Stimulated activated CD4-positive, alpha-beta T cell treated with anti-CD3 and anti-CD28 coated beads, Interleukin-4, amount 100 ng/mL, for 1 hour (primary cell): Measurements from ENCODE around the gene IL1R1.
A peak's percentile ranks its signal among the peaks of the same experiment; 100 is the strongest.
"Not testable (repeated sequence)": the region's sequence is repeated elsewhere in the genome, so short reads cannot be mapped to it uniquely, and the experiment has no call there.

Experiments used
- DNase-seq: peaks from one replicate; pipeline ENCODE4 v3.0.0-alpha.2; 2020

IL1R1 gene, protein sequence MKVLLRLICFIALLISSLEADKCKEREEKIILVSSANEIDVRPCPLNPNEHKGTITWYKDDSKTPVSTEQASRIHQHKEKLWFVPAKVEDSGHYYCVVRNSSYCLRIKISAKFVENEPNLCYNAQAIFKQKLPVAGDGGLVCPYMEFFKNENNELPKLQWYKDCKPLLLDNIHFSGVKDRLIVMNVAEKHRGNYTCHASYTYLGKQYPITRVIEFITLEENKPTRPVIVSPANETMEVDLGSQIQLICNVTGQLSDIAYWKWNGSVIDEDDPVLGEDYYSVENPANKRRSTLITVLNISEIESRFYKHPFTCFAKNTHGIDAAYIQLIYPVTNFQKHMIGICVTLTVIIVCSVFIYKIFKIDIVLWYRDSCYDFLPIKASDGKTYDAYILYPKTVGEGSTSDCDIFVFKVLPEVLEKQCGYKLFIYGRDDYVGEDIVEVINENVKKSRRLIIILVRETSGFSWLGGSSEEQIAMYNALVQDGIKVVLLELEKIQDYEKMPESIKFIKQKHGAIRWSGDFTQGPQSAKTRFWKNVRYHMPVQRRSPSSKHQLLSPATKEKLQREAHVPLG

DNA sequence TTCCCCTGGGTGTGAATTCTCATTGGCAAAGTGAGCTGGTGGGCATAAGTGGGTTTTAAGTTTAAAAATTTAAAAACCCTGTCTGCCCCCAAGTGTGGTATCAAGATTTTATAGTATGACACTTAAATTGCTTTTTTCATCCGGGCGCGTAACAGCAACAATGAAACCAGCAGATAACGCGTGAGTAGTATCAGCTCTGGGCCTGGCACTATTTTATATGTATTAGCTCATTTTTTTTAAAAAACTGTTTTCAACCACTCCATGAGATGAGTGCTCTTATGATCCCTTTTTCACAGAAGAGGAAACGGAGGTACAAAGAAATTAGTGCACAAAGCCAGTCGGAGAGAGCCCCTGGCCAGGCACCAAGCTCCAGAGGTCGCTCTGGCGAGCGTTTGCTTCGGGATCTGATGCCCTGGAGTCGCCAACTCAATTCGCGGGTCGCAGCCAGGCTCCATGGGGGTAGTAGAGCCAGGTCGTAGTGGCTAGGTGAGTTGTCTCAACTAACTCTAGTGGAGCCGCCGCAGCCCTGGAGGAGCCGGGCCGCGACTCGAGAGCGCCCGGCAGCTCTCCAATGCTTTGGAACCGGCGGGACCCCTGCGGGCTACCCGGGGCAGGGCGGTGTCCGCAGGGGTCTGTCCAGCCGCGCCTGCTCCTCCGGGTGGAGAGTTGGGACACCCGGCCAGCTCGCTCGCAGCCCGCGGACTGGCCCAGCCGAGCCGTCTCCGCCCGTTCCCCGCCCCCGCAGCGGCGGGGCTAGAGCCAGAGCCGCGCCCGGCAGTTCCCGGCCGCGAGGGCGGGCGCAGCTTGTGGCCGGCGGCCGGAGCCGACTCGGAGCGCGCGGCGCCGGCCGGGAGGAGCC is at the start of gene IL1R1:
TSS of gene IL1R1 (plus strand) at position 777 of the 859 bp plus-strand sequence. CDS start 14,979 bp downstream, outside the sequence.
- DNase-seq: peak; percentile 40

DNA sequence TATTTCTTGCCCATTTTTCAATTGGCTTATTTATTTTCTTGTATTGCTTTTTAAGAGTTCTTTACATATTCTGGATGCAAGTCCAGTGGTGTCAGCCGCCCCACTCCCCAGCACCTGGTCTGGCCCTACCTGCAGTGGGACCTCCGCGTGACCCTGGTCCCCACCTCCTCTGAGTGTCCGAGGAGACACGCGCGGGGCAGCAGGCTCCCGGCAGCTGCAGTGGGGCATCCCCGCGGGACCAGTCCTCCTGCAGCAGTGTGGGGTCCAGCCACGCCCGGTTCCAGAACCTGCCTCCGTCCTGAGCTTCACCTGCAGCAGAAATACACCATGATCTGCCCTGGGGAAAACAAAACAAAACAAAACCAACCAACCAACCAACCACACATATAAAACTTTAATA is 48.9 kb upstream of the IL1R1 start:
- no peak for DNase-seq

DNA sequence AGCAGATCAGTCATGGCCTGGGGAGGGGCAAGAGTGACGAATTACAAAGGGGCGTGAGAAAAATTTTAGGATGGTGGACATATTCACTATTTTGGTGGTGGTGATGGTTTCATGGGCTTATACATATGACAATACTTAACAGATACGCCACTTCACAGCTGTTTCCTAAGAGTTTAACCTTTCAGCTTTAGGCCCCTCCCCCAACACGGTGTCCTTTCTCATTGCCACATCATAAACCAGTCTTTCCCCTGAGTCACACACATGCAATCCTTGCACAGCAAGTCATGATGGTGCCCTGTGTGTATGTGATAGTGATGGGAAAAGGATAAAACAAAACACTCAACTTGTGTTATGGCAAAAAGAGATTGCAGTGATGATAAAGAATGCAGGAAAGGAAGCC is 47.6 kb upstream of the IL1R1 start:
- peak; percentile 31 for DNase-seq

DNA sequence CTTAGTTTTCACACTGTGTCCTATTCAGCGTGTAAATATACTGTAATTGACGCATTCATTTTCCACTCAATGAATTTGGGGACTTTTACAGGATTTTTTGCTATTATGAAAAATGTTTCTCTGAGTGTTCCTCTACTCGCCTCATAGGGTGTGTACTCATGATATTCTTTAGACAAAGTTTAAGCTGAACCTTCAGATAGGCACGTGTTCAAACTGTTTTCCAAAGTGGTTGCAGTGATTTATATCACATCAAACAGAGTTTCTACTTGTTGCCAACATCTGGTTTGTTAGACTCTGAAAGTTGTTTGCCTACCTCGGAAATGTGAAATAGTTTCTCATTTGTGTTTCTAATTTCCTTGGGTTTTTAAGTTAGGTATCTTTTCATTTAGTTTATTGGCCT is 46.4 kb upstream of the IL1R1 start:
- DNase-seq: no peak

DNA sequence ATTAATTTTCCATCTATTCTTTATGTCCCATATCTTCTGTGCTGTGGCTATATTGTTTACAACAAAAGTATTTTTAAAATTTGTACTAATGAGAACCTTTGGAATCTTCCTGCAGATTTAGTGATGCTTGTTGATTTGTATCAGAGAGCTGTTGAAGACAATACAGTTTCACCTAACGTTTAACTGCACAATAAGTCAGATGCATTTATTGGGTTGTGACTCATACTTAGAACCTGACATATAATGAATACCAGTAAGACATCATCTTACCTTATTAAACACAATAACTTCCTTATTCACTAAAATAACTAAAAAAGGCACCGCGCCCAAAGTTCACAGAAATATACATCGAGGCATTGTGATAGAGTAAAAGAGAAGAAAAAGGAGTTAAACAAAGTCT is 43.8 kb upstream of the IL1R1 start:
- DNase-seq: no peak

DNA sequence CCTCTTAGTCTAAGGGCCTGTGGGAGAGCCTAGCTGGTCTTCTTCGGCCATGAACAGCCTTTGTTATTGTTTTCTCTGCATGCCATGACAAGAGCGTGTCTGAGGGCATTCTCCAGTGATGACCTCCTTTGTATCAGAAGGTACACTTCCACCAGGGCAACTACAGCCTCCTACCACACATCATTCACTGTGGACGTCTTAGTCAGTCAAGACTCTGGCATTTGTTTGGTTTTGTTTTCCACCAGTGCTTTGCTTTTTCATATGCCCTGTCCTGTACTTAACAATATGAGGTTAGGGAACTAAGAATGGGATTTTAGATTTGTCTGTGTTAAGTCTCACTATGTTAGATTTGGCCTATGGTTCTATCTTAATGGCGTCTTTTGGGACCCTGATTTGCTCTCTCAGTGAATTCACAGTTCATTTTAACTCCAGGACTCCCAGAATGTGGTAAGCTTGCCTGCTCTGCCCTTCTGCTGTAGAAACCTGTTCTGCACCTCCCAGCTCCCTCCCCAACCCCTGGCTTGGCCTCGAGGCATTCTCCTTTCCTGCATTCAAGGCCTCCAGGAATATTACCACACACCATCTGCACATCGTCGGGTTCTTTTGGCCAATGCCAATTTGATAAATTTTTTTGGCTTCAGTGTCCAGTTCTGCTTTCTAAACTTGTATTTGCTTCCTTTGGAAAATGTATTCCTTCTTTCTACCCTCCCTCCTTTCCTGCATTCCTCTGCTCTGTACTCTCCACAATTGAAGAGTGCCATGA is 42.8 kb upstream of the IL1R1 start:
- no peak for DNase-seq

DNA sequence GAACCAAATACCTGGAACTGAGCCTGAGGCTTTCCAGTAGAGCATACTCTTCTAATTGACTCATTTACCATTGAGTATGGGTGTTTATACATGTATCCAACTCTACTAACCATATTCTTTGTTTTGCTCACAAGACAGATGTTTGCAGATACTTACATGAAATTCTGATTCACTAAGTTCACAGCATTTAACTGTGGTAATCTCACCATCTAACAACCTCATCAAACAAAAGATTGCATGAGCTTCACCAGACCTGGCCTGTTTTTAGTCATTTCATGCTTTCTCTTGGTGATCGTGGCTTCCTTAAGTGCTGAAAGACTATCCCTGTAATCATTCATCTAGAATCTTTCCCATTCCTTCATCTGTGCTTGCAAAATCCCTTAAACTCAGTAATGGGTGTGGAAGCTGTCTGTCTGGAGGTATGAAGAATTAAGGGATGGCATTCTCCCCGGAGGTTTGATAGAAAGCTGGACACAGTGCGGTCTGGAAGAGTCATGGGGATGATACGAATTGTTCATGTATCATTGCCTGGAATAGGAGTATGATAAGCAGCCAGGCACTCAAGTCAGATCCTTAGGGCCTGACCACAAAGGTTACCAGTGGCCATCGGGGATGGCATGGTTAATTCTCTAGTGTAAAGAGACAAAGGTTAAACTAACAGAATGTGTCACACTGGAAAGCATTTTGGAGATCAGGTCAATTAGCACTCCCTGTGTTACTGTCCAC is 42.0 kb upstream of the IL1R1 start:
- no peak for DNase-seq

DNA sequence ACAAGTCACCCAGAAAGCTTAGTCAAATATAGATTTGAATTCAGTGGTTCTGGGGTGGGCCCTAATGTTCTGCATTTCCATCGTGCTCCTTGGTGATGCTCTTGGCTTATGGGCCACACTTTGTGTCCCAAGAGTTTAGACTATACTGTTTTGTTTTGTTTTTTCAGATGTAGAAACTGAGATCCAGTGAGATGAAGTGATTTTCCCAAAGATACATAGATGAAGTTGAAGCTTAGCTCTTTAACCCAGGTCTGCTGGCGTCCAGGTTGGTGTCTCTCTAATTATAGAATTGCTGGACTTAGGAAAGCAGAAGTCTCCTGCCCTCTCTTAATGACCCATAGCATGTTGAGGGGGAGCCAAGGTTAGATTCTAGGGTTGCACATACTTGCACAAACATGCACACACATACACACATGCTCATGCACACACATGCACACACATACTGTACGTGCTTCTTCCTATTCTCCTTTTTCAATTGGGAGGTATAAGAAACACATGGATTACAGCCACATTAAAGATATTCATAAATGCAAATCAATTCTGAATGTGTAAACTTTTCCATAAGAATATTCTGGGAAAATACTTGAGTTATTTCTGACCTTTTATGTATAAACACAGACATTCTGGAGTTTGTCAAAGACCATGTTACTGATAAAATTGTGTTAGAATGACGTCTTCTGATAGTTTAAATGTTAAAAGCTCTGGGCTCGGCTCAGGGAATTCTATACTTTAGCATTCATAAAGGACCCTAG is 41.3 kb upstream of the IL1R1 start:
- no peak for DNase-seq

DNA sequence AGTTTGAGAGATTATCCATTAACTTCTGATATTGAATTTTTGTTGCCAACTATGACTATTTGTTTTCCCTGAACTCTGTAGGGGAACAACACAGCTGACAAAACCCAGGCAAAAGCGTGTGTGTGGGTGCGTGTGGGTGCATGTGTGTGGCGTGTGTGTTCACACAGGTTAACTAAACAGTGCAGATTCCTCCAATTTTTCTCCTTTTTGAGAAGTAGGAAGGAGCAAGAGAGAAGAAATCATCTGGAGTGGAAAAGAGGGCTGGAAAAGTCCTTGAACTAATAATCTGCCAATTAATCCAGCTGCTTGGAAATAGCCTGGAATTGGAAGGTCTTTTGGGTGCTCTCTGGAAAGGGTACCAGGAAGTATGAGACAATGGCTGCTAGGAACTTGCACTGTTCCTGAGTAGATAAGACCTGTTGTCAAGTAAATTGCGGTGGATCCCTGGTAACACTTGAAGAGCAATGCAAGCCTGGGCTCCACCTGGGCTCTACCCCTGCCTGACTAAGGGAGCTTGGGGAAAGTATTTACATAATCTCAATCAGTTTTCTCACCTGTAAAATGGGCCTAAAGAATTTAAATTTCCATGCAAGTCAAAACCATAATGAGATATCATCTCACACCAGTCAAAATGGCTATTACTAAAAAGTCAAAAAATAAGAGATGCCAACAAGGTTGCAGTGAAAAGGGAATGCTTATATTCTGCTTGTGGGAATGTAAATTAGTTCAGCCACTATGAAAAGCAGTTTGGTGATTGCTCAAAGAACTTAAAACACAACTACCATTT is 40.5 kb upstream of the IL1R1 start:
- DNase-seq: no peak

DNA sequence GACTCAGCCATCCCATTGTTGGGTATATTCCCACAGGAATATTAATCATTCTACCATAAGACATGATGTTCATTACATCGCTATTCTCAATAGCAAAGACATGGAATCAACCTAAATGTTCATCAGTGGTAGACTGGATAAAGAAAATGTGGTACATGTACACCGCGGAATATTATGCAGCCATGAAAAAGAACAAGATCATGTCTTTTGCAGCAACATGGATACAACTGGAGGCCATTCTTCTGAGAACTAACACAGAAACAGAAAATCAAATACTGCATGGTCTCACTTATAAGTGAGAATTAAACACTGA is 40.0 kb upstream of the IL1R1 start:
- DNase-seq: not testable (repeated sequence)

DNA sequence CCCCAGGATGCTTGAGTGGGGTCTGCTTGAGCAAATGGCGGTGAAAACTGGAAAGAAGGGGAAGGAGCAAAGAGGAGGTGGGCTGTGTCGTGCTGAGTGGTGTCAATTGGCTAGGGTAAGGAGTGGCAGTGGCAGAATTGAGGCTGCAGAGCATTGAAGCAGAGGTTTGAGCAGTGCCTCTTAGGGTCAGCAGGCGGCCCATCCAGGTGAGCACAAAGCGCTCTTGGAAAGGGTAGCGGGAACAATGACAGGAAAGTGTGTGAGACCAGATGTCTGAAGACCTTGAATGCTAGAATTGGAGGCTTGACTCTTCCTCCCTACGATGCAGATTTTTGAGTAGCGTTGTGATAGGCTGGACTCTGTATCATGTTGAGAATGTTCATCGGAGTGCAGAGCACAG is 39.3 kb upstream of the IL1R1 start:
- DNase-seq: no peak

DNA sequence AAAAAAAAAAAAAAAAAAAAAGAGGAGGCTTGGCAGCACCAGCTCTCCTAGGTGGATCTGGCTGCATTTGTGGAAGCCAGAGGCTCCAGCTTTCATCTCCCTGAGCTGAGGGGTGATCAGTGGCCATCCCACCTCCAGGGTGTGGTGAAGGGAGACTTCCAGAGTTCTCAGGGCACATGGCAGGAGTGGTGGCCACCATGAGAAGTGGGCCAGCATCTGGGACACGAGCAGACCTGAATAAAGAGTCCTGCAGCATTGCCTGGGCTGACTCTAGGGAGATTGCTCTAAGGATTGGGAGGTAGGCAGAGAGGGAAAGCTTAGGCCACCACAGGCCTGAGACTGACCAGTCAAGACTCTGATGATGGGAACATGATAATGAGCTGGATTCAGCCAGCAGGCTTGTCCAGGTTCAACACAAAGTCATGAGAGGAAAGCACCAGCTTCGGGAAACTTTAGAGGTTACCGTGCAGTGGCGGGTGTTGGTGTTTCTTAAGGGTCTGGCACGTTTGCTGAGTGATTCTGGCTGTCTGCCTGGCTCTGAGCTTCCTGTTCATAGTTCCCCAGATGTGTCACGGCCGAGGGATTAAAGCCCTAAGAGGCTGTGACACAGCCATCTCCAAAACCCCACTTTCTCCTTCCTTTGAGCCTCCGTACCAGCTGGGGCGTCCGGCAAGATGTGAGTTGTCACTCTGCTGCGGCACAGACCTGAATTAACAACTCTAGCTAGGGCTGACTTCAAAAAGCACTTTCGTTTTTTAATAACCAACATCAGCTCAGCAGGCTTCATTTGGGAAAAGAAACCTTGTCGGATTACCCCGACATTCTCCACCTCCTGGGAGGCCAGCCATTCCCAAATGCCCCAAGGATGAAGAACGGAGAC is 38.3 kb upstream of the IL1R1 start:
- peak; percentile 77 for DNase-seq

DNA sequence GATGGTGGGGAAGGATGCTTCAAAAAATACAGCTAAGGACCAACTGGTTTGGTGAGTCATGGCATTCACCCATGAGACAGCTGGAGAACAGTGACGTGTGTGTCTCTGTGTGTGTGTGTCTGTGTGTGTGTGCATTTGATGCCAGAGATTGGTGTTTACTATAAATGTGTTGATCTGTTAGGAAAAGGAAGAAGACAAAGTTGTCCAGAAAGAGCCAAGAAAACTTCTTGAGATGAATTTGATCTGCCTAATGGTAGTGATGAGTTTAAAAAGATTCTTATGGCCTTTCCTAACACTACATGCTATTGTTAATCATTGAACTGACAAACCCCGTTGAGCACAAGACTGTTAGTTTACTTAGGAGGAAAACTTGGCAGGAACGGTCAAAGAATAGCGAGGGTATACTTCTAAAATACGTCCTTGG is 36.4 kb upstream of the IL1R1 start:
- no peak for DNase-seq

DNA sequence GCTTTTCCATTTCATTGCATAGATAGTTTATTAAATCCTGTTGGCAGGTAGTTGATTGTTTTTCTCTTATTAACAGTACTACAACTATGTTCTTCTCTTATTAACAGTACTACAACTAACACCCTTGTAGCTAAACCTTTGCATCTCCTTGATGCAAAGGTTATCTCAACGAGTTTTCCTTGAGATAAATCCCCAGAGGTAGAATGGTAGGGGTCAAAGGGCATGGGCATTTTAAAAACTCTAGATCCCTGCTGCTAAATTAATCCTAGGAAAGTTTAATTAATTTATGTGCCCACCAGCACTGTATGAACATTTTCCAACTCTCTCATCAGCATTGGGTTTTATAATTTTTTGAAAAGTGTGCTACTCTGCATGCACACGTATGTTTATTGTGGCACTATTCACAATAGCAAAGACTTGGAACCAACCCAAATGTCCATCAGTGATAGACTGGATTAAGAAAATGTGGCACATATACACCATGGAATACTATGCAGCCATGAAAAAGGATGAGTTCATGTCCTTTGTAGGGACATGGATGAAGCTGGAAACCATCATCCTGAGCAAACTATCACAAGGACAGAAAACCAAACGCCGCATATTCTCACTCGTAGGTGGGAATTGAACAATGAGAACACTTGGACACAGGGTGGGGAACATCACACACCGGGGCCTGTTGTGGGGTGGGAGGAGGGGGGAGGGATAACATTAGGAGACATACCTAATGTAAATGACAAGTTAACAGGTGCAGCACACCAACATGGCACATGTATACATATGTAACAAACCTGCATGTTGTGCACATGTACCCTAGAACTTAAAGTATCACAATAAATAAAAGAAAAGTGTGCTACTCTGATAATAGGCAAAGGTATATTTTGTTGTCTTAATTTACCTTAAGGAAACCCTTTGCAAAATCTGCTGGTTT is 35.5 kb upstream of the IL1R1 start:
- not testable (repeated sequence) for DNase-seq

DNA sequence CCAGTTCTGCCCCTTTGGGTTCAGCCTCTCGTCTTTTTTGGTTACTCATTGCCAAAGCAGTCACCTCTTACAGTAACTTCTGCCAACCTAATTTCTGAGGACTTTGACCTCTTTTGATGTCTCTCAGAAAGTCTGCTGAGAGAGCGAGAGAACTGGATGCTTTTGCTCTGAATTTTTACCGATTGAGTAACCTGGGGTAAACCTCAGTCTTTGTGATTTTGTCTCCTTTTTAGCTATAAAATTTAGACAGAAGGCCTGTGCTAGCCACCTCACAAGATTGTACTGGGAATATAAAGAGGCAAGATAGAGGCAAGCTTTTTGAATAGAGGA is 34.8 kb upstream of the IL1R1 start:
- no peak for DNase-seq

DNA sequence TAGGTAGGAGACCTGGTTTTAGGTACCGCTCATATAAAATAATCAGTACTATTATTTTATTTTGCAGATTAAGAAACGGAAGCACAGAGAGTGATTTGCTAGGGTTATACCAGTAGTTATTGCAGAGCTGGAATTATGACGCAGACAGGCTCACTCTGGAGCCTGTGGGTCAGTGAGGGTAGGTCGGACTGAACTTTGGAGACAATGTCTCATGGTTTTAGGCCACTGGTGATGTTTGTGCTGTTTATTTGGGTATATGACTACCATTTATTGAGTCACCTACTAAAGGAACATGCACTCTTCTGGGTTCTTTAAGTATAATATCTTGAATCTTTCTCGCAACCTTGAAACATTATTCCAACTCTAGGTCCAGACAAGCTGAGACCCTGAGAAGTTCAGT is 33.5 kb upstream of the IL1R1 start:
- DNase-seq: no peak

DNA sequence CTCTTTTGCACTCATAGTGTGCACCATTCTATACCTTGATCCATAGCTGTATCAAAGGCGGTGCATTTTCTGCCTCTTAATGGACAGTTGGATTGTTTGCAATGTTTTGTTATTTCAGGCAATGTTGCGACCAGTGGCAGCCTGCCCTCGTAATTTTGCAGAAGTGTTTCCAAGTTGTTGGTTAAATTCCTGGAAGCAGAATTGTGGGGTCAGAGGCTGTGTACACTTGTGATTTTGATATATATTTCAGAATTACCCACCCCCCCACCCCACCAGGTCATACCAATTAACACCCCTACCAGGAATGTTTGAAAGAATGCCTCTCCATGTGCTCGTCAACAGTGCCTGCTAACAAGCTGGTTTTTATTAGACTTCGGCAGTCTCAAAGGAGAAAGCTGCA is 32.4 kb upstream of the IL1R1 start:
- no peak for DNase-seq

DNA sequence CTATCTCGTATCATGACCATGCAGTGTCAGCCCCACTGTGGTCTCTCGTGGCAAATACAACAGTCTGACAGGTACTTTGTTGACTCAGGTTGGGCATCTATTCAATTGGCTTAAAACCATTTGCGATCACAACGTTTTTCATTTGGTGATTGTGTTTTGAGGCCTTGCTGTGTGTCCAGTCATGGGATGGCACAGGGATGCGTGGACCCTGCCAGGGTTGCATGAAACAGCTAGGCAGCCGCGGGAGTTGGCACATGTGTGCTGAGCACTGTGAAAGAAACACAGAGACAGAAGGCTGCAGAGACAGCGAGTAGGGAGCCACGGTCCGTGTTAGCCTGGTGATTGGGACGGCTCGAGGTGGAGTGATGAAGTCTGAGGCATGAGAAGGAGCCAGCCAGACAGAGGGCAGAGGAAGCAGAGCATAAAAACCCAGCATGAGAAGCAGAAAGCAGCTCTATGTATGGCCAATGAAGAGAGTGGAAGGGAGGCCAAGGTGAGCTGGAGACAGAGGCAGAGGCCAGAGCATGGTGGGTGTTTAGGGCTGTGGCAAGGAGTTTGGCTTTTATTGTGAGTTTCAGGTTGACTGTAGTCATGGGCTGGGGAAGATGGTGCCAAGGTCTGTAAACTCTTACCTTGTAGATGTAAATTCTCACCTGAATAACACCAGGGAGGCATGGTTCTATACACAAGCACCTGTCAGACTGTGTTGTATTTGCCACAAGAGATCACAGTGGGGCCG is 31.8 kb upstream of the IL1R1 start:
- no peak for DNase-seq
